ENCODE data around the gene CHI3L2. TPM values are rescaled to one million over a fixed set of nuclear protein-coding genes. Genes with fewer than 3 reads are reported as not detected.

CHI3L2 gene
- total and polyA plus RNA-seq, 2 of the 13 experiments (the other 11 are each of a cell fraction or from before 2014, with no cell fraction given): 0.46 to 1.7 TPM

- in situ Hi-C loops (cut with HindIII; ENCODE audit: extremely low pct_ligation_motif_present, low pct_unique_long_range_greater_than_20kb) (no loop called here), intact Hi-C loops (cut with micrococcal nuclease; ENCODE audit: unreplicated experiment) (no loop called here)
- ATAC-seq (peak; percentile 70), DNase-seq (ENCODE audit: low spot score) (peak; percentile 35), FAIRE-seq (no peak)
- Histone ChIP-seq H3K27ac (ENCODE audit: extremely low read length, insufficient read depth, low read length) (no peak overlapping the region), H3K36me3 (replicated peaks in 1 of 2; ENCODE audit: control insufficient read depth in 1 of 2, insufficient read depth in 2 of 2, low read length in 2 of 2) (no peaks in the 10 kb centered on the region), H3K4me3 (replicated peaks in 1 of 3; ENCODE audit: insufficient read depth in 1 of 3, low read depth in 2 of 3, low read length in 3 of 3) (no peak overlapping the region), H2AFZ (ENCODE audit: low read length) (no peak overlapping the region), H3K4me2 (ENCODE audit: low read depth, low read length) (peak overlapping the region; percentile 55; the same call in 1 of the 2 replicates), H4K20me1 (ENCODE audit: insufficient read depth, low read length) (no peaks in the 10 kb centered on the region), H3K27me3 (ENCODE audit: control insufficient read depth in 1 of 2, insufficient read depth in 2 of 2, low read length in 2 of 2) (no peaks in the 10 kb centered on the region), H3K9ac (ENCODE audit: insufficient read depth, low read depth, low read length) (no peak overlapping the region), H3K9me3 (ENCODE audit: low read length) (no peaks in the 10 kb centered on the region), H3K79me2 (ENCODE audit: insufficient read depth, low read length) (no peaks in the 10 kb centered on the region), H3K4me1 (ENCODE audit: insufficient read depth, low read length) (peaks cover 71% of the 10 kb centered on the region)
- 12% methylated on average over 3 of the region's 4 CpGs for WGBS (ENCODE audit: low lambda C conversion rate)
- POLR2A ChIA-PET: no interaction called here
- CTCF ChIA-PET (ENCODE audit: low intra/inter-chr PET ratio, low total read pairs): no interaction called here
- no TSS peak for BruUV-seq (replicated peaks)
- TF ChIP-seq ZNF790 (CRISPR knock-in tag; IDR thresholded peaks at IDR 0.05; ENCODE audit: borderline replicate concordance) (no peak), ZNF318 (CRISPR knock-in tag; IDR thresholded peaks at IDR 0.05) (no peak), ZNF280D (CRISPR knock-in tag; IDR thresholded peaks at IDR 0.05) (no peak), HDAC2 (CRISPR knock-in tag; IDR thresholded peaks at IDR 0.05) (no peak), HMGXB3 (CRISPR knock-in tag; IDR thresholded peaks at IDR 0.05; ENCODE audit: borderline replicate concordance) (no peak)
These were observed 24.5 kb upstream of the CHI3L2 start for GRCh38 chr1:111202707-111203623.

Measured in HepG2 (cell line).